Suprapubic skin (tissue), 4 donors: ENCODE results near the gene SYTL5. TPM values are rescaled to one million over a fixed set of nuclear protein-coding genes. Genes with fewer than 3 reads are reported as not detected.

ENCODE experiments used
- DNase-seq, 2 donors: peaks; one replicate each; pipeline ENCODE4 v3.0.0-alpha.2; 2019; ENCODE audit warnings: low spot score in 2 of 2
- H3K27ac ChIP-seq: fragments of 200-600 bp; sonication (generic); one replicate; pipeline ENCODE4 v1.5.1; 2019
- H3K27me3 ChIP-seq: fragments of 200-600 bp; sonication (generic); one replicate; pipeline ENCODE4 v1.5.1; 2019
- H3K36me3 ChIP-seq: fragments of 200-600 bp; sonication (generic); one replicate; pipeline ENCODE4 v1.5.1; 2019
- H3K4me1 ChIP-seq: fragments of 200-600 bp; sonication (generic); one replicate; pipeline ENCODE4 v1.5.1; 2019
- H3K4me3 ChIP-seq: fragments of 200-600 bp; sonication (generic); one replicate; pipeline ENCODE4 v1.5.1; 2019; ENCODE audit warnings: mild to moderate bottlenecking
- H3K9me3 ChIP-seq: fragments of 200-600 bp; sonication (generic); one replicate; pipeline ENCODE4 v1.5.1; 2019
- EP300 ChIP-seq: sonication (generic); formaldehyde crosslinking; IDR thresholded peaks from one replicate; pipeline ENCODE4 v1.6.1; 2017; ENCODE audit warnings: antibody characterized with exemption
- POLR2A ChIP-seq, 2 donors: fragments of 450-650 bp; IDR thresholded peaks; one replicate each; pipeline ENCODE4 v1.6.1; 2017; ENCODE audit warnings: antibody characterized with exemption in 2 of 2, mild to moderate bottlenecking in 2 of 2, moderate library complexity in 2 of 2
- POLR2AphosphoS5 ChIP-seq, 3 donors: sonication (generic); formaldehyde crosslinking; IDR thresholded peaks; one replicate each; pipeline ENCODE4 v1.6.1; 2017; ENCODE audit warnings: antibody characterized with exemption in 3 of 3
- WGBS: methylation state at CpG from one replicate; pipeline ENCODE4 v1.1.5; 2018; 5-methylcytosine and 5-hydroxymethylcytosine counted together
- total RNA-seq, 4 donors: library from RNA; depleted of rRNA; stranded (reverse); fragments of >200 nt; gene quantifications; one replicate each; pipeline ENCODE4 v1.1.0, GENCODE V29; 2016
- TF ChIP-seq, protein P1 (sequence below), 2 donors: fragments of 200-600 bp in 1 of 2; fragments of 450-650 bp in 1 of 2; sonication (generic) in 1 of 2; IDR thresholded peaks; one replicate each; pipeline ENCODE4 v1.5.1; 2016 to 2019; ENCODE audit warnings: antibody characterized with exemption in 2 of 2, mild to moderate bottlenecking in 1 of 2, moderate library complexity in 1 of 2

The SYTL5 gene
- total RNA-seq, 4 donors from 2014 or later = 0.25 to 0.65 (median 0.37) TPM

DNA sequence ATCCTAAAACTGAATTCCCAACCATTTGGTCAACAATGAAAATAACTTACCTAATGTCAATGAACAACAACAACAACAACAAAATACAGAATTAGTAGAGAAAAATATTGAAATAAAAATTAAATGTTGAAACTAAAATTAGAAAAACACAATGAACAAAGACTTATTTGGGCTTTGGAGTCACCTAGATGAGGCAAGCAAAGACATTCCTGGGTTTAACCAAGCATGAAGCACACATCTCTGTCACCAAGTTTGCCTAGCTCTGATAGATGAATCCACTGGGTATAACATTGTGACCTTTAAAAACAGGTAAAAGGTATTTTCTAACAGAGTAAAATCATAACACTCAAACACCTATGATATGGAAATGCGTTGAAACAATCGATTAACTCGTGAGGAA is 13.2 kb upstream of the SYTL5 start:
- Histone ChIP-seq H3K9me3 (no peaks in the 10 kb centered on the region), H3K4me3 (no peak overlapping the region), H3K27me3 (no peaks in the 10 kb centered on the region), H3K4me1 (no peaks in the 10 kb centered on the region), H3K27ac (no peak overlapping the region), H3K36me3 (no peaks in the 10 kb centered on the region)
- whole genome bisulfite sequencing = 95% methylated on average over 3 of the region's 3 CpGs
- DNase-seq = no peak
- TF ChIP-seq POLR2AphosphoS5 (IDR thresholded peaks at IDR 0.05) (no peak), POLR2A (IDR thresholded peaks at IDR 0.05) (no peak), EP300 (no peak)
- TF ChIP-seq, protein P1, sequence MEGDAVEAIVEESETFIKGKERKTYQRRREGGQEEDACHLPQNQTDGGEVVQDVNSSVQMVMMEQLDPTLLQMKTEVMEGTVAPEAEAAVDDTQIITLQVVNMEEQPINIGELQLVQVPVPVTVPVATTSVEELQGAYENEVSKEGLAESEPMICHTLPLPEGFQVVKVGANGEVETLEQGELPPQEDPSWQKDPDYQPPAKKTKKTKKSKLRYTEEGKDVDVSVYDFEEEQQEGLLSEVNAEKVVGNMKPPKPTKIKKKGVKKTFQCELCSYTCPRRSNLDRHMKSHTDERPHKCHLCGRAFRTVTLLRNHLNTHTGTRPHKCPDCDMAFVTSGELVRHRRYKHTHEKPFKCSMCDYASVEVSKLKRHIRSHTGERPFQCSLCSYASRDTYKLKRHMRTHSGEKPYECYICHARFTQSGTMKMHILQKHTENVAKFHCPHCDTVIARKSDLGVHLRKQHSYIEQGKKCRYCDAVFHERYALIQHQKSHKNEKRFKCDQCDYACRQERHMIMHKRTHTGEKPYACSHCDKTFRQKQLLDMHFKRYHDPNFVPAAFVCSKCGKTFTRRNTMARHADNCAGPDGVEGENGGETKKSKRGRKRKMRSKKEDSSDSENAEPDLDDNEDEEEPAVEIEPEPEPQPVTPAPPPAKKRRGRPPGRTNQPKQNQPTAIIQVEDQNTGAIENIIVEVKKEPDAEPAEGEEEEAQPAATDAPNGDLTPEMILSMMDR (IDR thresholded peaks at IDR 0.05) = no peak

DNA sequence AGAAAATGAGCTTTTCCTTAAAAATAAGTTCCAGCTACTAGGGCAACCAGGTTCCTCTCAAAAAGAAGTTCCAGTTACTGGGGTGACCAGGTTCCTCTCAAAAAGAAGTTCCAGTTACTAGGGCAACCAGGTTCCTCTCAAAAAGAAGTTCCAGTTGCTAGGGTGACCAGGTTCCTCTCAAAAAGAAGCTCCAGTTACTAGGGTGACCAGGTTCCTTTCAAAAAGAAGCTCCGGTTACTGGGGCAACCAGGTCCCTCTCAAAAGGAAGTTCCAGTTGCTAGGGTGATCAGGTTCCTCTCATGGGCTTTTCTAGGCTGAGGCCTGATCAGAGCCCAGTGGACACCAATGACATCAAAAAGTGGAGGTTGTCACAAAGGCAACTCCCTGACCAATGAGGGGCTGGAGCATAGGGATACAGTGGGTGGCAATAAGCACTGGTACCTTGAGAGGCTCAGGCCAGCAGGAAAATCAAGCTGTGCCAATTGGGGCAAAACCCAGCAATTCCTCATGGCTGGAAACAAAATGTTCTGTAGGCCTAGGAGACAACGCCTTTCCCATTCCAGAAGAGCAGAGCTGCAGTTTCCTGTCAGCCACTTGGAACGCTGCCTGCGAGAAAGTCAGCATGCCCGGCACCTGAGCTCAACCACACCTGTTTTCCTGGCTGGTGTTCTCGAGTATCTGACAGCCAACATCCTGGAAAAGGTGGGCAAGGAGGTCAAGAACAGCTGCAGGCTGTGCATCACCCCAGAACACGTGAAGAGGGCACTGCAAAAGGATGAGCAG is 12.3 kb upstream of the SYTL5 start:
- H3K27ac ChIP-seq = no peak overlapping the region
- TF ChIP-seq EP300 = no peak
- TF ChIP-seq, protein P1 (IDR thresholded peaks at IDR 0.05) = no peak
- TF ChIP-seq POLR2A (IDR thresholded peaks at IDR 0.05) = no peak
- TF ChIP-seq POLR2AphosphoS5 (IDR thresholded peaks at IDR 0.05) = no peak
- H3K27me3 ChIP-seq = no peaks in the 10 kb centered on the region
- no peak for DNase-seq
- no peaks in the 10 kb centered on the region for H3K4me1 ChIP-seq
- 40% methylated on average over 5 of the region's 7 CpGs for whole genome bisulfite sequencing
- no peak overlapping the region for H3K4me3 ChIP-seq
- no peaks in the 10 kb centered on the region for H3K36me3 ChIP-seq
- H3K9me3 ChIP-seq = no peaks in the 10 kb centered on the region

DNA sequence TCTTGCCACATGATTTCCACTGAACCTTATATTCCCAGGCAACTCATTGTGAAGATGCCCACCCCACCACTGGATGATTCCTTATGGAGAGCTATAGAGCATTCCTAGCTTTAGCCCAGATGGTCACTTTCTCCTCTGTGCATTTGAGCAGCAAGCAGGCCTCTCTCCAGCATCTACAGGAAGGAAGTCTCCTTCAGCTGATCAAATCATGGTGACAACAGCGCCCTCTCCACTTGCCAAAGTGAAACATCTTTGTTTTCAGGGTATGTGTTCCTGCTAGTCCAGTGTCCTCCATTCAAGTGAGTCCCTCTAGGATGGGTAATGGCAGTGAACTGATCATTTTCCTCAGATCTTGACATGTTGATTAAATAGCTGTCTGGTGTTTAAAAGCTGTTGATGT is 10.9 kb upstream of the SYTL5 start:
- H3K4me1 ChIP-seq = no peaks in the 10 kb centered on the region
- TF ChIP-seq, protein P1 (IDR thresholded peaks at IDR 0.05) = no peak
- TF ChIP-seq POLR2A (IDR thresholded peaks at IDR 0.05) = no peak
- no peak for TF ChIP-seq EP300
- no peak for TF ChIP-seq POLR2AphosphoS5 (IDR thresholded peaks at IDR 0.05)
- WGBS = 100% methylated on average over 1 of the region's 1 CpG

DNA sequence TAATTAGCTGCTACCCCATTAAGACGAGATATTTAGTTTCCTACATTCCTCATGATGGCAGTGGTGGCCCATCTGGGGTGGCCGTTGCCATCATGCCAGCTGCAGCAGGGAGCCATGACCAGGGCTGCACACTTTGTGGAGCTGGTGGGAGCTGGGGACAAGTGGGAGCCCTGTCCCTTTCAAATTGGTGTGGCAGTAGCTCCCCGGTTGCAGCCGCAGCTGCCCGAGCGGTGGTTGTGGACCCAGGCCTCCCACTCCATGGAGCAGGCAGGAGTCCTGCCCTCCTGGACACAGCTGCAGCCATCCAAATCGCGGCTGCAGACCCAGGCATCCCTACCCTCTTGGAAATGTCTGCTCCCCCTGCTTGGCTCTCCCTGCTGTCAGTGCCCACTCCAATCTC is 9.3 kb upstream of the SYTL5 start:
- no peak for TF ChIP-seq POLR2A (IDR thresholded peaks at IDR 0.05)
- no peak for TF ChIP-seq POLR2AphosphoS5 (IDR thresholded peaks at IDR 0.05)
- TF ChIP-seq, protein P1 (IDR thresholded peaks at IDR 0.05) = no peak
- no peak for TF ChIP-seq EP300
- no peaks in the 10 kb centered on the region for H3K4me1 ChIP-seq
- no peak overlapping the region for H3K4me3 ChIP-seq
- H3K36me3 ChIP-seq = no peaks in the 10 kb centered on the region
- H3K27ac ChIP-seq = no peak overlapping the region
- no peaks in the 10 kb centered on the region for H3K27me3 ChIP-seq
- no peak for DNase-seq
- no peaks in the 10 kb centered on the region for H3K9me3 ChIP-seq
- WGBS = 82% methylated on average over 4 of the region's 8 CpGs

More for the DNA sequence above, 10.9 kb upstream of the SYTL5 start:
- DNase-seq = no peak
- no peak overlapping the region for H3K27ac ChIP-seq
- no peak overlapping the region for H3K4me3 ChIP-seq
- H3K27me3 ChIP-seq = no peaks in the 10 kb centered on the region
- H3K36me3 ChIP-seq = no peaks in the 10 kb centered on the region
- no peaks in the 10 kb centered on the region for H3K9me3 ChIP-seq

DNA sequence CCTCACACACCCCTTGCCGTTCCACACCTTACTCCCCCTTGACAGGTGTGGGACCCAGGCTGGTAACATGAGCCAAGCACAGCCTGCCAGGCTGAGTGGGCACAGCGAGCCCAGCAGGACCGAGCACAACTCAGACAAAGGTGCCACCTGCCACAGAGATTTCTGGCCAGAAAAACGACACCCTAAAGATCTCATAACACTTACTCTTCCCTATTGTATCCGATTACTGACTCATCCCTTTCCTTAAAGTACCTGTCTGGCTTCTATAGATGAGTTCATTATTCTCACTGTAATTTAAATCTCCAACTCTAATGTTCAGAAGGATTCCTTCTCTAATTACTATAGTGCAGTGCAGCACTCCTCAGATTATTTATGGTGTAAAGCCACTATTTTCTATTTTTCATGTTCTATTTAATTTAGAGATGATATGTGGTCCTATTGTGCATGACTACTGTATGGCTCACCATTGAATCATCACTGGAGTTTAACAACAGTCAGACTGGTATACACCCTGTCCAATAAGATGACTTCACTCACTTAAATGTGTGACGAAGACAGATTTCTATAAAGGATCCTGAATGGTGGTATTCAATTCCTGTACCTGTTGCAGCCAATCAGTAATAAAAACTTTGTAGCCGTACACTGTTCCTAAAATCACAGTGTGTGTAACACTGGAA is 7.6 kb upstream of the SYTL5 start:
- no peak for TF ChIP-seq POLR2A (IDR thresholded peaks at IDR 0.05)
- TF ChIP-seq, protein P1 (IDR thresholded peaks at IDR 0.05) = no peak
- no peak for TF ChIP-seq POLR2AphosphoS5 (IDR thresholded peaks at IDR 0.05)
- no peak for TF ChIP-seq EP300
- no peak for DNase-seq
- Histone ChIP-seq H3K27me3 (no peaks in the 10 kb centered on the region), H3K4me1 (no peaks in the 10 kb centered on the region), H3K9me3 (no peaks in the 10 kb centered on the region), H3K36me3 (no peaks in the 10 kb centered on the region), H3K4me3 (no peak overlapping the region), H3K27ac (no peak overlapping the region)
- 62% methylated on average over 7 of the region's 7 CpGs for WGBS
